ENCODE data around the gene DOCK8.

DOCK8 gene

DNA sequence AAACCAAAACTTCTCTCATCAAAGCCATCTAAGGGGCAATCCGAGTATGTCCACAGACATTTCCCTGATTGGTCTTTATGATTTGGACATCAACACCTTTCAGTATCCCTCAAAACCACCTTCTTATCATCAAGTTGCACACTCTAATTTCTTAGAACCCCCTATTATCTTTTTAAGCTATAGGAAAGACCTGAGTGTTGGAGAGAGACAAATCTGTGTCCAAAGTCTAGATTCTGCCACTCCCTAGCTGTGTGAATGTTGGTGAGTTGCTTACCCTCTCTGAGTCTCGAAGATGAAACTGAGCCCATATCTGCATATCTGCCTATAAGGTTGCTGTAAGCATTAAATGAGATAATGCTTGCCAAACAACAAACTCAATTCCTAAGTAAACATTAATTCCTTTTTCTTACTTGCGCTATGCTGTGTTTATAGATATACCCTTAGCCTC lies 159.1 kb downstream of the DOCK8 start:
- no peak for DNase-seq (ENCODE audit: extremely low read depth, low read depth)
- TF ChIP-seq, protein P1, sequence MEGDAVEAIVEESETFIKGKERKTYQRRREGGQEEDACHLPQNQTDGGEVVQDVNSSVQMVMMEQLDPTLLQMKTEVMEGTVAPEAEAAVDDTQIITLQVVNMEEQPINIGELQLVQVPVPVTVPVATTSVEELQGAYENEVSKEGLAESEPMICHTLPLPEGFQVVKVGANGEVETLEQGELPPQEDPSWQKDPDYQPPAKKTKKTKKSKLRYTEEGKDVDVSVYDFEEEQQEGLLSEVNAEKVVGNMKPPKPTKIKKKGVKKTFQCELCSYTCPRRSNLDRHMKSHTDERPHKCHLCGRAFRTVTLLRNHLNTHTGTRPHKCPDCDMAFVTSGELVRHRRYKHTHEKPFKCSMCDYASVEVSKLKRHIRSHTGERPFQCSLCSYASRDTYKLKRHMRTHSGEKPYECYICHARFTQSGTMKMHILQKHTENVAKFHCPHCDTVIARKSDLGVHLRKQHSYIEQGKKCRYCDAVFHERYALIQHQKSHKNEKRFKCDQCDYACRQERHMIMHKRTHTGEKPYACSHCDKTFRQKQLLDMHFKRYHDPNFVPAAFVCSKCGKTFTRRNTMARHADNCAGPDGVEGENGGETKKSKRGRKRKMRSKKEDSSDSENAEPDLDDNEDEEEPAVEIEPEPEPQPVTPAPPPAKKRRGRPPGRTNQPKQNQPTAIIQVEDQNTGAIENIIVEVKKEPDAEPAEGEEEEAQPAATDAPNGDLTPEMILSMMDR (IDR thresholded peaks at IDR 0.05; ENCODE audit: low read depth, low read length) = no peak

GRCh38 chr9:374736-375135 lies 160.1 kb downstream of the DOCK8 start:
- DNase-seq (ENCODE audit: extremely low read depth, low read depth) = no peak
- TF ChIP-seq, protein P1 (IDR thresholded peaks at IDR 0.05; ENCODE audit: low read depth, low read length) = no peak

- TF ChIP-seq, protein P1 (IDR thresholded peaks at IDR 0.05; ENCODE audit: low read depth, low read length) = no peak
- DNase-seq (ENCODE audit: extremely low read depth, low read depth) = no peak
These were observed 161.4 kb downstream of the DOCK8 start for GRCh38 chr9:376115-376514.

DNA sequence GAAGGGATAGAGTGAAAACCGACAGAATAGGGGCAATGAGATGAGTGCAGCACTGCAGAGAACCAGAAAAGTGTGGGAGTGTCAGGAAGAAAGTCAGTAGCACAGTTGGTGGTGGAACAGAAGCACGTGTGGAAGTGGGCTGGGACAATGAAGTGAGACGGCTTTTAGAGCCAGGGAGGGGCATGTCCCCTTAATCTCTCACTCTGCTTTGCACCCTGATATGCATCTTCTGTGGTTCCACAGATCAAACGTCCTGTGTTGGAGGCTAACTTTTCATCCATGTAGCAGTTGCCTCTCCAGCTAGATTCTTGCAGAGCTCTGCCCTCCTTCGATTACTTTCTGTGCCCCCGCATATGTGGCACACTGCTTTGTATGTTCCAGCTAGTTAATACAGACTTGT lies 163.6 kb downstream of the DOCK8 start:
- no peak for DNase-seq (ENCODE audit: extremely low read depth, low read depth)
- TF ChIP-seq, protein P1 (IDR thresholded peaks at IDR 0.05; ENCODE audit: low read depth, low read length) = no peak

DNA sequence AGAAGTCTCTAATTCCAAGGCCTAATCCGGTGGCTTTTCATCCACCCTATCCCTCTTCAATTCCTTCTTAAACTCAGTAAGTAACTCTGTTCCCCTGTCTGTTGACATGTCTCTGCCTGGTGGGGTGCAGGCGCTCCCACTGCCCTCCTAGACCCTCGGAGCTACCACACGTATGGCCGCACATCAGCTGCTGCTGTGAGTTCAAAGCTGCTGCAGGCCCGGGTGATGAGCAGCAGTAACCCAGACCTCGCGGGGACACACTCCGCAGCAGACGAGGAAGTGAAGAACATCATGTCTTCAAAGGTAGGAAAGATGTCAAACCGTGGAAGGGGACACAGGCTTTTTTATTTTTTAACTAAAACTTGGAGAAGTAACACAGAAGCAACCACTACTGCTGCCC lies 167.7 kb downstream of the DOCK8 start:
- DNase-seq (ENCODE audit: extremely low read depth, low read depth) = no peak
- TF ChIP-seq, protein P1 (IDR thresholded peaks at IDR 0.05; ENCODE audit: low read depth, low read length) = no peak

GRCh38 chr9:385818-386398 lies 171.2 kb downstream of the DOCK8 start:
- TF ChIP-seq, protein P1 (IDR thresholded peaks at IDR 0.05; ENCODE audit: low read depth, low read length) = peak; percentile 92
- DNase-seq (ENCODE audit: extremely low read depth, low read depth) = peak; percentile 24

GRCh38 chr9:389159-389558 lies 174.5 kb downstream of the DOCK8 start:
- TF ChIP-seq, protein P1 (IDR thresholded peaks at IDR 0.05; ENCODE audit: low read depth, low read length) = no peak
- DNase-seq (ENCODE audit: extremely low read depth, low read depth) = no peak

Data from AG09319 (cell line).